ENCODE results near the gene ARID1B.

- TF ChIP-seq CTCF (IDR thresholded peaks at IDR 0.05) (no peak), POLR2A (IDR thresholded peaks at IDR 0.05) (no peak)
Measured at GRCh38 chr6:157077251-157077650, 300.1 kb downstream of the ARID1B start.

Data from prostate gland (tissue), 2 donors.